K562 (cell line): ENCODE measurements around the gene PSD2. TPM values are rescaled to one million over a fixed set of nuclear protein-coding genes. Genes with fewer than 3 reads are reported as not detected.

Source experiments
- ATAC-seq: fragments of 200-7000 bp; cut with Tn5 transposase; 3 replicates; pipeline ENCODE4 v1.9.1; 2020; ENCODE audit warnings: moderate library complexity
- BruUV-seq: library from RNA; stranded (reverse); fragments of 400-500 nt; replicated peaks from 2 replicates; lab custom pipeline; 2021; lab: Mats Ljungman, UMichigan
- CTCF ChIA-PET: fragments of 300-600 bp; formaldehyde crosslinking; extraction: SDS; loops from one replicate; lab custom pipeline; 2021; ENCODE audit warnings: low intra/inter-chr PET ratio; lab: Yijun Ruan, JAX
- POLR2A ChIA-PET: fragments of 300-600, 350-650 bp; sonication (Branson Sonifier 250); formaldehyde crosslinking; extraction: SDS; loops from one replicate; lab custom pipeline; 2021; ENCODE audit warnings: antibody characterized with exemption, inconsistent platforms; lab: Yijun Ruan, JAX
- DNase-seq, 4 experiments: peaks; one replicate each; pipeline versions ENCODE4 v3.0.0 to v3.0.0-alpha.2; 2011 to 2018; ENCODE audit warnings: low spot score in 3 of 4, mixed read lengths in 3 of 4; ENCODE audit errors: extremely low read depth in 1 of 4
- FAIRE-seq: peaks from 2 replicates; lab custom pipeline; 2011; peaks lifted over from hg19 to GRCh38; lab: Jason Lieb, UNC
- H2AFZ ChIP-seq: 2 replicates; pipeline ENCODE4 v1.6.0; 2011; ENCODE audit warnings: low read depth, low read length, control low read depth, inconsistent platforms
- H3K27ac ChIP-seq: fragments of 200-600 bp; 3 replicates; pipeline ENCODE4 v1.8.0; 2011; ENCODE audit warnings: low read depth, mild to moderate bottlenecking, control low read depth, inconsistent platforms, low read length, moderate library complexity, mixed read lengths; ENCODE audit errors: extremely low read depth
- H3K27me3 ChIP-seq, 2 experiments: fragments of 300-600 bp in 1 of 2; 2 replicates in 1 of 2; 3 replicates in 1 of 2; pipeline versions ENCODE4 v1.6.0 to v1.8.0; 2011; ENCODE audit warnings: inconsistent platforms in 2 of 2, low read length in 2 of 2, mild to moderate bottlenecking in 1 of 2, mixed read lengths in 1 of 2, moderate library complexity in 1 of 2; ENCODE audit not compliant: control insufficient read depth in 2 of 2, insufficient read depth in 2 of 2
- H3K36me3 ChIP-seq: fragments of 300-600 bp; 3 replicates; pipeline ENCODE4 v1.8.0; 2011; ENCODE audit warnings: mild to moderate bottlenecking, low read length, inconsistent platforms; ENCODE audit not compliant: control insufficient read depth, insufficient read depth
- H3K4me1 ChIP-seq, 2 experiments: fragments of 200-600 bp in 1 of 2; replicated peaks in 1 of 2; 2 replicates in 1 of 2; 3 replicates in 1 of 2; pipeline versions ENCODE4 v1.5.1 to v1.8.0; 2011; ENCODE audit warnings: inconsistent platforms in 2 of 2, low read length in 2 of 2, mild to moderate bottlenecking in 1 of 2, mixed read lengths in 1 of 2, moderate library complexity in 1 of 2; ENCODE audit not compliant: control insufficient read depth in 2 of 2, insufficient read depth in 2 of 2
- H3K4me2 ChIP-seq: 2 replicates; pipeline ENCODE4 v1.6.1; 2011; ENCODE audit warnings: low read length, control low read depth, inconsistent platforms, mixed read lengths; ENCODE audit not compliant: insufficient read depth
- H3K4me3 ChIP-seq: fragments of 200-600 bp; sonication (generic), shearing (Covaris generic); 2 replicates; pipeline ENCODE4 v1.5.1; 2016; ENCODE audit warnings: control low read depth, inconsistent platforms
- H3K79me2 ChIP-seq: fragments of 200-600 bp; 3 replicates; pipeline ENCODE4 v1.8.0; 2011; ENCODE audit warnings: low read length, inconsistent platforms; ENCODE audit not compliant: control insufficient read depth, insufficient read depth
- H3K9ac ChIP-seq, 2 experiments: 2 replicates each; pipeline versions ENCODE4 v1.6.0 to v1.6.1; 2011; ENCODE audit warnings: low read depth in 2 of 2, low read length in 2 of 2, control low read depth in 1 of 2, inconsistent platforms in 1 of 2, mild to moderate bottlenecking in 1 of 2, mixed read lengths in 1 of 2; ENCODE audit not compliant: insufficient read depth in 1 of 2
- H3K9me1 ChIP-seq: one replicate; pipeline ENCODE4 v1.6.0; 2011; ENCODE audit warnings: inconsistent platforms, mild to moderate bottlenecking, low read length, moderate library complexity; ENCODE audit not compliant: control insufficient read depth, insufficient read depth
- H3K9me3 ChIP-seq: replicated peaks from 2 replicates; pipeline ENCODE4 v1.5.1; 2011; ENCODE audit warnings: low read depth, low read length, inconsistent platforms; ENCODE audit not compliant: control insufficient read depth, insufficient read depth
- H4K20me1 ChIP-seq: replicated peaks from 2 replicates; pipeline ENCODE4 v1.6.1; 2011; ENCODE audit warnings: low read length, inconsistent platforms, mixed read lengths; ENCODE audit not compliant: control insufficient read depth, insufficient read depth
- ARID1B ChIP-seq: fragments of 450-650 bp; IDR thresholded peaks from 2 replicates; pipeline ENCODE4 v1.6.1; 2016; ENCODE audit warnings: antibody characterized with exemption, mild to moderate bottlenecking, inconsistent platforms
- FOXJ3 ChIP-seq: sonication (generic); formaldehyde crosslinking; IDR thresholded peaks from 2 replicates; pipeline ENCODE4 v1.4.0; 2020; ENCODE audit warnings: mild to moderate bottlenecking, missing genetic modification reagents
- PTRF ChIP-seq: fragments of 450-650 bp; IDR thresholded peaks from 2 replicates; pipeline ENCODE4 v1.6.1; 2016; ENCODE audit warnings: mild to moderate bottlenecking, missing genetic modification characterization, missing compliant biosample characterization
- RBM15 ChIP-seq: fragments of 200-400 bp; formaldehyde crosslinking; IDR thresholded peaks from 2 replicates; pipeline ENCODE4 v1.6.1; 2018; ENCODE audit warnings: mild to moderate bottlenecking, low read length, moderate library complexity; ENCODE audit not compliant: insufficient read depth
- TCFL5 ChIP-seq: fragments of 250-450 bp; sonication (Bioruptor Pico); conservative IDR thresholded peaks from 2 replicates; pipeline ENCODE4 v1.6.1; 2021; ENCODE audit warnings: mild to moderate bottlenecking, moderate library complexity, matching md5 sums
- ZSCAN32 ChIP-seq: fragments of 450-650 bp; formaldehyde crosslinking; IDR thresholded peaks from 2 replicates; pipeline ENCODE4 v1.4.0; 2020; ENCODE audit warnings: mild to moderate bottlenecking, moderate library complexity
- WGBS: fragments of 100-300 bp; shearing (Covaris generic); methylation state at CpG from one replicate; pipeline ENCODE4 v1.1.6; 2016; ENCODE audit warnings: low coverage, mixed read lengths; ENCODE audit not compliant: insufficient coverage; ENCODE audit errors: missing lambda C conversion rate; 5-methylcytosine and 5-hydroxymethylcytosine counted together
- in situ Hi-C: fragments of 300-500 bp; cut with MboI; formaldehyde crosslinking; loops from 4 replicates; pipeline ENCODE4 v1.15.0; 2018; ENCODE audit warnings: inconsistent platforms, mixed read lengths
- intact Hi-C: fragments of 100-400 bp; cut with micrococcal nuclease; formaldehyde crosslinking; loops from 2 replicates; pipeline ENCODE4 v1.14.2; 2022
- polyA plus RNA-seq, 8 experiments: library from polyadenylated mRNA; depleted of rRNA in 4 of 8; stranded (reverse) in 5 of 8; unstranded in 3 of 8; fragments of >200 nt; fragmentation: Nextera tagmentation in 2 of 8; fragmentation: Illumina TruSeq in 1 of 8; extraction: Ambion mirVana in 2 of 8; extraction: Trizol in 1 of 8; gene quantifications; 2 replicates each; pipeline versions ENCODE4 v1.2.1 to v1.2.3, GENCODE V29; 2011 to 2014; ENCODE audit warnings: inconsistent platforms in 1 of 8, missing spikeins in 1 of 8
- total RNA-seq, 7 experiments: library from RNA; depleted of rRNA in 6 of 7; stranded (reverse); fragments of >200 nt in 6 of 7; fragmentation: Illumina TruSeq in 2 of 7; extraction: Trizol in 2 of 7; gene quantifications; 2 replicates each; pipeline versions ENCODE4 v1.2.1 to v1.2.3, GENCODE V29; 2011 to 2021; ENCODE audit warnings: low replicate concordance in 1 of 7

Gene PSD2
- total and polyA plus RNA-seq, 9 of the 15 experiments (the other 6 are each of a cell fraction or from before 2014, with no cell fraction given): 0.01 to 0.09 (median 0.04) TPM; not detected in 4

DNA sequence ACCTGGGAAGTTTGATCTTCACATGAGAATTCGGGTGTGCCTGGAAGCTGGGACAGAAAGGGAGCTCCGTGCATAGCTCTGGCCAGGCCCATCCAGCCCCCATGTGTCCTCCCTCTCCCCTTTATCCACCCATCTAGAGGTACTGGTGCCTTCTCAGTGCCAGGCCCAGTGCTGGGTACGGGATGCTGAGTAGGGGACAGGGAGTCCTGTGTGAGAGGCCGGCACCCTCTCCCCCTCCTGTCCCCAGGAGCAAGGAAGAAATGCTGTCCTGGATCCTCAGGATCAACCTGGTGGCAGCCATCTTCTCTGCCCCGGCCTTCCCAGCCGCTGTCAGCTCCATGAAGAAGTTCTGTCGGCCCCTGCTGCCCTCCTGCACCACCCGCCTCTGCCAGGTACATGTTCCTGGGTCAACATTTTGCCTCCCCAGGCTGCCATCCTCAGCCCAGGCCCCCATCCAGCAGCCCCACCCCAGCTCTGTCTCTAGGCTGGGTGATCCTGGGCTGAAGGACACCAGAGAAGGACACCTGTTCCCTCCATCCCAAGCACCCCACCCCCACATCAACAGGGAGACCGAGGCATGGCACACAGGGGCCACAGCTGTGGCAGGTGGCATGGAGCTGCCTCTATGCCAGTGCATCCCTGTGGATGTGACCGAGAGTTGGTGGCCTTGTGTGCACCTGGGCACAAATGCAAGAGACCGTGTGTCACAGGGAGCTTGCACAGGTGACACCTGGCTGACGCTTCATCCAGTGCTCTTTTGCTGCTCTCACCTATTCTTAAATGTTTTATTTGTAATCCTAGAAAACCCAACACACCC, 43.0 kb downstream of the PSD2 start:
- POLR2A ChIA-PET: interaction anchor here (0.5 kb wide), 1 partner anchor 48 kb away, joined by 3 read pairs; no protein-coding TSS in a partner anchor
- 0% methylated on average over 11 of the region's 12 CpGs for WGBS
- no peaks in the 10 kb centered on the region for H3K9me1 ChIP-seq
- CTCF ChIA-PET: interaction anchor here (0.5 kb wide), 1 partner anchor 38 kb away, joined by 4 read pairs; no protein-coding TSS in a partner anchor
- no peaks in the 10 kb centered on the region for H3K79me2 ChIP-seq
- no peaks in the 10 kb centered on the region for H3K9me3 ChIP-seq
- DNase-seq (no peak), FAIRE-seq (no peak), ATAC-seq (no peak)
- no peaks in the 10 kb centered on the region for H3K4me1 ChIP-seq
- in situ Hi-C loops: no loop called here
- H3K4me3 ChIP-seq: no peak overlapping the region
- intact Hi-C loops: no loop called here
- H3K4me2 ChIP-seq: no peak overlapping the region
- H3K27me3 ChIP-seq: peaks cover 7 to 40% of the 10 kb centered on the region in 2 experiments; a peak in 4 of 5 replicates
- H3K9ac ChIP-seq: 0 out of 4 replicates have a peak overlapping the region, but pooled peaks of 1 of the 2 experiments have one; percentile 8
- no peak overlapping the region for H3K27ac ChIP-seq
- H3K36me3 ChIP-seq: no peaks in the 10 kb centered on the region
- TF ChIP-seq TCFL5 (CRISPR knock-in tag) (no peak), PTRF (tag) (no peak), ARID1B (no peak), FOXJ3 (CRISPR knock-in tag) (no peak), RBM15 (no peak), ZSCAN32 (CRISPR knock-in tag) (no peak)
- 0 out of 2 replicates have a peak, but pooled peaks cover 16% of the 10 kb centered on the region for H4K20me1 ChIP-seq
- no TSS peak for BruUV-seq
- no peak overlapping the region for H2AFZ ChIP-seq
